ENCODE data around the gene P4HA2. TPM values are rescaled to one million over a fixed set of nuclear protein-coding genes. Genes with fewer than 3 reads are reported as not detected.

P4HA2 gene
- total RNA-seq, 1 experiment from 2014 or later: 51.8 TPM

DNA sequence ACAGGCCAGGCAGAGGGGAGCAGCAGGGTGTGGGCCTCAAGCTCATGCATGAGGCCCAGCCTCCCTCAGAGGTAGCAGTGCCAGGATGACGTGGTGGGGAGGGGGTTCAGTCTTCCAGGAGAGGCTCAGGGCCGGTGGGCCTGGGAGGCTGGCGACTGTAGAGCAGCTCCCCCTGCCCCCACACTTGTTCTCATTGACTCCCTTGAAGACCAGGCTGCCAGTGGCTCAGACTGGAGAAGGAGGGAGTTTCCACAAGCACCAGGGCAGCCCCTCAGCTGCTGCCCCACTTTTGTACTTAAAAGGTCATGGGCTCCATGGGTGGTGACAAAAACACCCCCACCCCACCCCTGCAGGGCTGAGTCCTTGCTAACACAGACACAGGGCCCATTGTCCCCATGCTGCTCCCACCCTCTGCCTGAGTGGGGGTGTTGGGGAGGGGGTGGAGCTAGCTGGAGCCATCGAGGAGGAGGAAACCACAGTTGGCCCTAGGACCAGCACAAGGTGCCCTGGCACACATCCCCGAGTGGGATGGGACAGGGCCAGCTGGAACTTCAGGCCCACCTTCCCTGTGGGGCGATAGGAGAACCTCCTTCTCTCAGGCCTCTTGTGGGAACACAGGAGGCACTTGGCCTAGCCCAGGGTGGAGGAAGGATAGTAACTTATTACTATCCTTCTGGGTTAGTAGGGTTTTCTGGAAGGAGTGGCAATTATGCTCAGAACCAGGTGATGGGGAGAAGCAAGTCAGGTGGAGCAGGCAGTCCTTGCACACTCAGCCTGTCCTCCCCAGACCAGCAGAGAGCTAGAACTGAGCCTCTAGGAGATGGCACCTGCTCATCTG, 40.5 kb upstream of the P4HA2 start:
- Mint-ChIP-seq H3K4me3 (ENCODE audit: low read depth, unreplicated experiment) (no peak overlapping the region), H3K4me1 (ENCODE audit: low read depth, unreplicated experiment) (peaks cover 42% of the 10 kb centered on the region), H3K27me3 (ENCODE audit: unreplicated experiment) (no peaks in the 10 kb centered on the region), H3K9me3 (ENCODE audit: low read depth, unreplicated experiment) (no peaks in the 10 kb centered on the region), H3K27ac (ENCODE audit: unreplicated experiment) (no peak overlapping the region), H3K36me3 (ENCODE audit: insufficient read depth, unreplicated experiment) (peaks cover 4% of the 10 kb centered on the region)
- intact Hi-C loops (cut with micrococcal nuclease; ENCODE audit: unreplicated experiment): no loop called here
- no TSS peak for BruUV-seq (replicated peaks)
- CTCF ChIA-PET: interaction anchor here (0.7 kb wide), 1 partner anchor 11 kb away, joined by 3 read pairs; no protein-coding TSS in a partner anchor
- TF ChIP-seq, protein P1, sequence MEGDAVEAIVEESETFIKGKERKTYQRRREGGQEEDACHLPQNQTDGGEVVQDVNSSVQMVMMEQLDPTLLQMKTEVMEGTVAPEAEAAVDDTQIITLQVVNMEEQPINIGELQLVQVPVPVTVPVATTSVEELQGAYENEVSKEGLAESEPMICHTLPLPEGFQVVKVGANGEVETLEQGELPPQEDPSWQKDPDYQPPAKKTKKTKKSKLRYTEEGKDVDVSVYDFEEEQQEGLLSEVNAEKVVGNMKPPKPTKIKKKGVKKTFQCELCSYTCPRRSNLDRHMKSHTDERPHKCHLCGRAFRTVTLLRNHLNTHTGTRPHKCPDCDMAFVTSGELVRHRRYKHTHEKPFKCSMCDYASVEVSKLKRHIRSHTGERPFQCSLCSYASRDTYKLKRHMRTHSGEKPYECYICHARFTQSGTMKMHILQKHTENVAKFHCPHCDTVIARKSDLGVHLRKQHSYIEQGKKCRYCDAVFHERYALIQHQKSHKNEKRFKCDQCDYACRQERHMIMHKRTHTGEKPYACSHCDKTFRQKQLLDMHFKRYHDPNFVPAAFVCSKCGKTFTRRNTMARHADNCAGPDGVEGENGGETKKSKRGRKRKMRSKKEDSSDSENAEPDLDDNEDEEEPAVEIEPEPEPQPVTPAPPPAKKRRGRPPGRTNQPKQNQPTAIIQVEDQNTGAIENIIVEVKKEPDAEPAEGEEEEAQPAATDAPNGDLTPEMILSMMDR (IDR thresholded peaks at IDR 0.05; ENCODE audit: unreplicated experiment): no peak
- no peak for DNase-seq

DNA sequence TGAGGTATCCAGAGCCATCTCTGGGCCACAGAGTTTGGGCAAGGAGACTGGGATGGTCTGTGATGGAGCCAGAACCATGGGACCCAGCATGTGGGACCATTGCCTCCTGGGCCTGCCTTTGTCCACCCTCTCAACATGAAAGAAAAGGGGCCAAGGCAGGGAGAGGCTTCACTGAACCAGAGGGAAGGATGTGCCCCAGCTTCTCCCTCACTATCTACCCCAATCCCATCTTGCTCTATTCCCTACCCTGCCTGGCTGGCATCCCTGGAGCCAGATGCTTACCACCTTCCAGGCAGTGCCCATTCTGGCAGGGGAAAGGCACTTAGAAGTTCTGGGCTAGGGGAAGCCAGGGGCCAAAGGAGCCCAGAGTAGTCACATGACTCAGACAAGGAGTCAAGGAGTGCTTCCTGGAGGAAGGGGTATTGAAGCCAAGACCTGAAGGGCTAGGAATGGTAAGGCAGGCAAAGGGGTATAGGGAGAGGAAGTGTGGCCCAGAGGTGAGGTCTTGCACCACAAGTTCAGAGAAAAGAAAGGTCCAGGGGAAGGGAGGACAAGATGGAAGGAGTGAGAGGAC, 39.6 kb upstream of the P4HA2 start:
- intact Hi-C loops (cut with micrococcal nuclease; ENCODE audit: unreplicated experiment): no loop called here
- BruUV-seq (replicated peaks): no TSS peak
- peaks cover 35% of the 10 kb centered on the region for H3K4me1 Mint-ChIP-seq (ENCODE audit: low read depth, unreplicated experiment)
- H3K9me3 Mint-ChIP-seq (ENCODE audit: low read depth, unreplicated experiment): no peaks in the 10 kb centered on the region
- CTCF ChIA-PET: interaction anchor here (0.7 kb wide), 1 partner anchor 12 kb away, joined by 3 read pairs; no protein-coding TSS in a partner anchor
- peaks cover 4% of the 10 kb centered on the region for H3K36me3 Mint-ChIP-seq (ENCODE audit: insufficient read depth, unreplicated experiment)
- no peaks in the 10 kb centered on the region for H3K27me3 Mint-ChIP-seq (ENCODE audit: unreplicated experiment)
- no peak overlapping the region for H3K4me3 Mint-ChIP-seq (ENCODE audit: low read depth, unreplicated experiment)
- TF ChIP-seq, protein P1 (IDR thresholded peaks at IDR 0.05; ENCODE audit: unreplicated experiment): no peak
- DNase-seq: no peak
- H3K27ac Mint-ChIP-seq (ENCODE audit: unreplicated experiment): no peak overlapping the region

DNA sequence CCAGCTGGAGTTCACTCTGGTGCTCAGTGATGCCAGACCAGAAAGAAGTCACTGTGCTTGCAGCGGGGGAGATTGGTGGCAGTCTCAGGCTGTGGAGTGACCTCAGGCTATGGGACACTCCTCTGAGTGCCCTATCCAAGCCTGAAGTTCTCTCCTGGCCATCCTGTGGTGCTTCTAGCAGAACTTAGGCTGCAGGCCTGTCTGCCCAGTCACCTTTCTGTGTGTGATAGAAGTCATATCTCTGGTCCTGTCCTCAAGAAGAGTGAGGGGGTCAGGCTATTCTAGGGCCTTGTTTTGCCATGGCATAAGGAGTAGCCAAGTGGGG, 39.1 kb upstream of the P4HA2 start:
- Mint-ChIP-seq H3K27ac (ENCODE audit: unreplicated experiment) (peak overlapping the region; percentile 6), H3K9me3 (ENCODE audit: low read depth, unreplicated experiment) (no peaks in the 10 kb centered on the region), H3K4me3 (ENCODE audit: low read depth, unreplicated experiment) (no peak overlapping the region), H3K36me3 (ENCODE audit: insufficient read depth, unreplicated experiment) (peaks cover 4% of the 10 kb centered on the region), H3K27me3 (ENCODE audit: unreplicated experiment) (no peaks in the 10 kb centered on the region), H3K4me1 (ENCODE audit: low read depth, unreplicated experiment) (peaks cover 35% of the 10 kb centered on the region)
- TF ChIP-seq, protein P1 (IDR thresholded peaks at IDR 0.05; ENCODE audit: unreplicated experiment): no peak
- intact Hi-C loops (cut with micrococcal nuclease; ENCODE audit: unreplicated experiment): no loop called here
- no peak for DNase-seq
- BruUV-seq (replicated peaks): no TSS peak
- CTCF ChIA-PET: no interaction called here

DNA sequence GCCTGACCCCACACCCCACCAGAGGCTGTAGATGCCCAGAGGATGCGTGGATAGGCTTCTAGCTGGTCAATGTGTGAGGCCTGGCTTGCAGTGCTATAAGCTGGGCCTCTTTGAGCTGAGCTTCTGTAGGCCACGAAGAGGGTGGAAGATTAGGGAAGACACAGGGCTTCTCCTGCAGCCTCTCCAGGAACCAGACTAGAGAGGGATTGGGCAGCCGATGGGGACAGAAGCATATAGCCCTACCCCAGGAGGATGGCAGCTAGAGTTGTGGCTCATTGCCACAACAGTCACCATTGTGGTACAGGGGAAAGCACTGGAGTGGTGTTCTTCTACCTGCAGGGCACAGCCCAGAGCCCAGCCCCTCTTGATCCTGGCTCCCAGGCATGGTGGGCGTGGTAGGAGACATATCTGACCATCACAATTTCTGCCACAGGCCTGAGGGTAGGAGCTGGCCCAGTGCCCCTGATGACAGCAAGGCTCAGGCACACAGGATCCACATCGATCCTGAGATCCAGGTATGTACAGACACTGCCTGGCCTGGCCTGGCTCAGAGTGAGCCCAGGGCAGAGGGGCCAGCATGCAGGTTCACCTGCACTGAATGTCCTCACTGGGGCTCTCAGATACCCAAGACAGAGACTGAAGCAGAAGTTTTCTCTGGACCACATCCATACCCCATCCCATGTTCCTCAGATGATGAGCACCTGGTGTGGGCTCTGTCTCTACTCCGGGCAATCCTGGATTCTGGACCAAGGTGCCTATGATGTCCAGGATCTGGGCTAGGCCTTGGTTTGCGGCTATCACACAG, 38.6 kb upstream of the P4HA2 start:
- Mint-ChIP-seq H3K36me3 (ENCODE audit: insufficient read depth, unreplicated experiment) (peaks cover 4% of the 10 kb centered on the region), H3K4me1 (ENCODE audit: low read depth, unreplicated experiment) (peaks cover 35% of the 10 kb centered on the region), H3K27me3 (ENCODE audit: unreplicated experiment) (no peaks in the 10 kb centered on the region), H3K27ac (ENCODE audit: unreplicated experiment) (peak overlapping the region; percentile 6), H3K9me3 (ENCODE audit: low read depth, unreplicated experiment) (no peaks in the 10 kb centered on the region), H3K4me3 (ENCODE audit: low read depth, unreplicated experiment) (no peak overlapping the region)
- DNase-seq: no peak
- BruUV-seq (replicated peaks): no TSS peak
- intact Hi-C loops (cut with micrococcal nuclease; ENCODE audit: unreplicated experiment): no loop called here
- CTCF ChIA-PET: interaction anchor here (0.8 kb wide), 1 partner anchor 30 kb away, joined by 3 read pairs; no protein-coding TSS in a partner anchor
- TF ChIP-seq, protein P1 (IDR thresholded peaks at IDR 0.05; ENCODE audit: unreplicated experiment): no peak

Data from Calu3 (cell line).